ENCODE results near the gene ANKRD33B.

Gene ANKRD33B

DNA sequence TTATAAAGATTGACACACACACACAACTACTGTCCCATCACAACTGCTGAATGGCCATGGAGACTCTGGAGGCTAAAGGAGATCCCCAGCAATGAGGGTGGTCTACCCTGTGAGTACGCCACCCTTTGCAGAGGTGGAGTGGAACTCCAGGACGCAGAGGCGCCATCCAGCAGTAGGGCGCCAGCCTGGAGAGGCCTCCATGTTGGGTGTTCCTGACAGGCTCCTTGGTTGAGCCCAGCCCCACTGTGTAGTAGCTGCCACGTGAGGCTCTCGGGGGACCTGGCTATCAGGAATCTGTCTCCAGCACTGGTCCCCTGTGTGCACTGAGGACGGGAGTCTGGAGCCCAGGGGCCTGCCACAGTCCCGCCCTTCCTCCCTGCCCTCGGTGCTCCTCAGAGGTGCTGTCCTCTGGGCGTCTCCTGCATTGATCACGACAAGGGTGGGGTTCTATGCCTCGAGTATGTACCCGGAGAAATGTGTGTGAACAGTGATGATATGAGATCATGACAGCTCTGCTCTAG, 124.8 kb downstream of the ANKRD33B start:
- in situ Hi-C loops (cut with MboI; ENCODE audit: low sequenced_read_pairs) = no loop called here

DNA sequence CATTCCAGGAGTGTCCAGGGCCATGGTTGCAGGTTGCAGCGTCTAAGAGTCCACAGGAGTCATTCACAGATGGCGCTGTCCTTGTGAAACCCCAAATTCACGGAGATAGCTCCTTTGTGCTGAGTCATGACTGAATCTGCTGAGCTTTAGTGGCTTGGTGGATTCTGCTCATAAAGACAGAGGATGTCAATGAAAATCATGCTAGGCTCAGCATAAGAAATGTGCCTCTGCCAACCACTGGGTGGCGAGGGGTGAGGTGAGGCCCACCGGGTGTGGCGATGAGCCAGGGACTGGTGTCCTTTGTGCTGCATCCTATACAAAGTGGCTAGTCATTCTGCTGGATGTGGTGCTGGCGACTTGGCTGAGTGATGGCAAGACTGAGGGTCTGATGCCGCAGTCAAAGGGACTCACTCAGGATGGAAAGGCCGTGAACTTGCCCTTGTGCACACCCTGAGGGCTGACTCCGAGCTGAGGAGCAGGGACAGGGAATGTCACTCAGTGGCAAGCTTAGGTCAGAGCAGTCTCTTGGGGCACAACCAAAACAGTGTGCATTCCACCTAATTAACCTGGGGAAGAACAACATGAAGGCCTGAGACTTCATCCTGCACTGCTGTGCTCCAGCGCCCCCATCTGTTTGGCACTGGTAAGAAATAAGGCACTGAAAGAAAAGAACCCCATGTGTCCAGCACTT, 125.7 kb downstream of the ANKRD33B start:
- in situ Hi-C loops (cut with MboI; ENCODE audit: low sequenced_read_pairs) = no loop called here

DNA sequence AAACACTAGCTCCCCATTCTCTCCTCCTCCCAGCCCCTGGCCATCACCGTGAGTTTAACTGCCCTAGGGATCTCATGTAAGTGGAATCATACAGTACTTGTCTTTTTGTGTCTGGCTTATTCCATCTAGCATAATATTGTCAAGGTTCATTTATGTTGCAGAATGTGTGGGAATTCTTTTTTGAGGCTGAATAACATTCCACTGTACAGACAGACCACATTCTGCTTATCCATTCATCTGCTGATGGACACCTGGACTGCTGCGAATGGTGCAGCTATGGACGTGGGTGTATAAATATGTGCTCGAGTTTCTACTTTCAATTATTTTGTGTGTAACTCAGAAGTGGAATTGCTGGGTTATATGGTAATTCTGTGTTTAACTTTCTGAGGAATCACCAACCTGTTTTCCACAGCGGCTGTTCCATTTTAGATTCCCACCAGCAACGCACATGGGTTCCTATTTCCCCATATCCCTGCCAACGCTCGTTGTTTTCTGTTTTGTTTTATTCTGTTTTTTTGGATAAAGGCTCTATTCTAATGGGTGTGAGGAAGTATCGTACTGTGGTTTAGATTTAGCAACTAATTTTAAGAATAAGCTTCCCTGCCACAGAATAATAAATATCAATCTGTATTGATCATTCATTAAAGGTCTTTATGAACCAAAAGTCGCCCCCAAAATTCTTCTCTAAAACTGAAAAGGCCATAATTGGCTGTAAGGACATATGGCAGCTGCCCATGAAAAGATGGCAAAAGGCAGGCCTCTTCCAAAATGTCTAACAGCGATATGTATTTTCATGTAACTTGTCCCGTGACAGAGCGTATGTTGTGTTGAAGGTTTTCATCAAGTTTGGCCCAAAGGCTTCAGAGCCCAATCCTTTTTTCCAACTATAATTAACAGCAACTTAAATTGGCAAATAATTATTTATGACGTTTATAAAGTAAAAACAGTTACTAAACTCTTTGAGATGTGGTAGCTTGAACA, 126.9 kb downstream of the ANKRD33B start:
- in situ Hi-C loops (cut with MboI; ENCODE audit: low sequenced_read_pairs) = no loop called here

DNA sequence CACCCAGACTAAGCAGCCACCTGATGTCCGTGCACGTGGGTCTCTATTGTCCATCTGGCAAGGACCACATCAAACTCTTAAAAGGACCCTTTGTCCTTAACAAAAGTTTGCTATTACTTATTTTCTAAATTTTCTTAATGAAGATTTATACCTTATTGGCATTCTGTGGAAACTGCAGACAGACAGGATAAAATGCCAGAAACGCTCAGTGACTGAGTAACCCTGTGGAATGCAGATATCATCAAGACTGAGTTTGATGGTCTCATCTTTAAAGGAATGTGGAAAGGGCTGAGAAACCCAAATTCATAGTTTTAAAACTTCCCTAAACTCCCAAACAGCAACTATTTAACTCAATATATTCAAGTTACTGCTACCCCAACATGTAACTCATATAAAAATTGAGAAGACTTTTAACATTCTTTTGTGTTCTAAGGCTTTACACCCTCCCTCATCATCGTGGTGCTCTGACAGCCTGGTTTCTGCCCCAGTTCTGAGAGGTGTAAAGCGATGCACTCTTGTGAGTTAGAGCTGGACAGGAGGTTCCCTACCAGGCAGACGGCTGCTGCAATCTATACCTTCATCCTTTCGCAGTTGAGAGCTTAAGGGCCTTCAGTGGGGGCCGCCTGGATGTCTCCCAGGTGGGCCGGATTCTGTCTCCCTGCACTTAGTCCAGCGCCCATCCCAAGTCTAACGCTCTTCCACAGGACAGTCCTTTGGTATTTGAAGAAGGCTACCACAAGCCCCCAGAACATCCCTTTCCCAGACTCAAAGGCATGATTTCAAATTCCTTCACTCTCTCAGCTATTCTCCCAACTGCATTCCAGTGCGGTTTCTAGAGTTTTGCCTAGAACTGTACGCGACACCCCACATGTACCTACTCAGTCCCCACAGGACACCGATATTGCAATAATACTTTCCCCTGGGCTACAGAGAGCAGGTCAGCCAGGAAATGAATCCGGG, 128.2 kb downstream of the ANKRD33B start:
- in situ Hi-C loops (cut with MboI; ENCODE audit: low sequenced_read_pairs) = no loop called here

DNA sequence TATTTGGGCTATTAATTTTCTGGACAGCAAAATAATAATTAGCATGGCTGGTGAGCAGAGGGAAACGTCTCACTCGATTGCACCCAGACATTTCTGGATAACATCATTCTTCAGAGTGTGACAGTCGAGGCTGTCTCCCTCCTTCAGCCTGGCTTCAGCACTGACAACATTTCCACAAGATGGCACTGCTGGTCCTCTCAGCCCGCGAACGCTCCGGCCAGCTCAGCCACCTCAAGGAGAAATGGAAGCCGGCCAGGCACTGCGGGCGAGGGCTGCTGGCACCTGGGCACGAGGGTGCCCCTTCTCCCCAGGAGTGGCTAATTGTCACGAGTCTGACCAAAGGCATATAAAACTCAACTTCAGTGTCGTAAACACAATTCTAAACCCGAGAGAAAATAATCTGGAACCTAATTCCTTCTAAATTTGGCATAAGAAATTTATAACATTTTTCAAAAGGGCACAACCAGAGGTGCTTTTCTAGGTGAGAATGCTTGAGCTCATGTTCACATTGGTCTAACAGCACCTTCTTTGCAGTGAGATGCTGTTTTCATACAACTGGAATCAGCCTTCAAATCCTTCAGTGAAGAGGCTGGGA, 131.3 kb downstream of the ANKRD33B start:
- in situ Hi-C loops (cut with MboI; ENCODE audit: low sequenced_read_pairs) = no loop called here

DNA sequence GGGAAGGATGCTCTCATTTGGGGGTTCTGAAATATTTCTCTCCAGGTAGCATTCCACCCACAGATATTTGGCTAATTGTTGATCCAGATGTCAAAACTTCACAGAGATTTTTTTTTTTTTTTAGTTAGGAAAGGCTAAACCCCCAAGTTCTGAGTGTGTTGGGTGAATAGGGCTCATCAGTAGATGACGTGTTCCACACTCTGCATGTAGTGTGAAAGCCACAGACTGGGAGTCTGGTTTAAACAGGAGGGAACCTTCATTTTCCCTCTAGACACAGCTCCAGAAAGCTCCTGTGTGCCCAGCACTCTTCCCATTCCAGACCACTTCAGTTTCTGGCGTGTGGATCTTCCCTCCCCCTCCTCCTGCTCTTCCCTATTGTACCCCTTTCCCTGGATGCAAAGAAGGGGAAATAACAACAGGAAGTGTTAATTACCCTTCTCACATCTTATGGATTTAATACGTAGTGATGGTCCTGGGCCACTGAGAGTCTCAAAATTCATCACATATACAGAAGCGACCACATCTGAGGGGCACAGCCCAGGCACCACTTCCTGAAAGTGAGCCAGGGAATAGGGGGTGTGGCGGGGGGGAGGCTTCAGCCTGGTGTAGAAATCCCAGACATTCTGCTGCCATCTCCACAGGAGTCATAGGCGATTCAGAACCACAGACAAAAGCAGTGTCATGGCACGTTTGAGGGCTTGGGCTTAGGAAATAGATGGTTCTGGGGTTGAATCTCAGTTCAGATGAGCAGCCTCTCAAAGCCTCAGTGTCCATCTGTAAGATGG, 132.1 kb downstream of the ANKRD33B start:
- in situ Hi-C loops (cut with MboI; ENCODE audit: low sequenced_read_pairs) = no loop called here

DNA sequence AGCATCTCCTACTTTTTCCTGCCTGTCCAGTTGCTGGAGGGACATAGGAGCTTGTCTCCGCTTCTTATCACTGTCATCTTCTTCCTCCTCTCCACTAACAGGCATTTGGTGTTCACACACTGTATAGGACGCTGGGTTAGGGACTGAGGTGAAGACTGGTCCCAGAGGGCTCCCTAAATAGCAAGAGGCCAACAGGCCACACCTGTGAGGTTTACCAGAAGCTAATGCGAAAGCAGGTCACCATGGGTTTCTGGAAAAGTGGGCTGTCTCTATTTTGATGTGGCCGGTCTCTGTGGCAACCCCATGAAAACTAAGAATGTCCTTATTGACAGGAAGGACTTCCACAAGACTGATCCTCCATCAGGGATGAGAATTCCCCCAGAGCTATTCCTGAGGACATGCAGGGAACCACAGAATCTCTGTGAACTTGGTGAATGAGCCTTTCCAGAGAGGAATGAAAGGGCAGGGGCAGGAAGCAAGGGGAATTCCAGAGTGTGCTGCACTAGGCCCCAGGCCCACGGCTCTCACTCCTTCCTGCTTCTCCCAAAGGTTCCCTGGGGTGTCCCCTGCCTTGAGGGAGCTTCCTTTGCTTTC, 135.5 kb downstream of the ANKRD33B start:
- in situ Hi-C loops (cut with MboI; ENCODE audit: low sequenced_read_pairs) = no loop called here

DNA sequence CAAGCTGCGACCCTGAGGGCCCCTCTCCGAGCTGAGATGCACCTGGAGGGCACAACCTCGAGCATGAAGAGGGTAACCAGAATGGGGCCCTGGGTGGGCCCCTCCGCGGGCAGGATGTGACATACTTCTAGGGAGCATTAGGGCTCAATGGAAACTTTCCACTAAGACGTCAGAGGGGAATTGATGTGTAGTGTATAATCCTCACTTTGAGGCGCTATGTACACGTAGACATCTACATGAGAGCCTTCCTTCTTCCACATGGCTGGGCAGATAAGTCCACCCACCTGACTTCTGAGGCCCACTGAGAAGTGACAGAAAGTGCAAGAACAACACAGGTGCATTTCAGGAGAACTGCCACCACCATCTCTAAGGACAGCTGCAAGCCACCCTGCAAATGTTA, 136.1 kb downstream of the ANKRD33B start:
- in situ Hi-C loops (cut with MboI; ENCODE audit: low sequenced_read_pairs) = no loop called here

DNA sequence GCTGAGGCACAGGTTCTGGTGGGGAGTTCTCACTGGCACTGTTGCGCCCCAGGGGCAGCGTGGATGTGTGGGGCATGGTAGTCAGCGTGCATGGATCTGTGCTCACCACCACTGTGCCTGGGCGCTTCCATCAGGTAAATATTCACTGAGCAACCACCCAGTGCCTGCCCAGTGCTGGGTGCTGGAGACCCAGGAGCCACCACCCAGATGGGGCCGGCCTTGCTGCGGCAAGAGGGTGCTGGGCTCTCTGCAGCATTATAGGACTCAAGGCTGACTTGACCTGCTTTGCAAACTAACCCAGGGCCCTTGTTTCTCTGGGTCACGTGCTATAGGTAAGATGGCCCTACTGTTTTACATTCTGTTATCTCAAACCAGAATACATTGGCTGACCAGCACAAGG, 136.6 kb downstream of the ANKRD33B start:
- in situ Hi-C loops (cut with MboI; ENCODE audit: low sequenced_read_pairs) = no loop called here

DNA sequence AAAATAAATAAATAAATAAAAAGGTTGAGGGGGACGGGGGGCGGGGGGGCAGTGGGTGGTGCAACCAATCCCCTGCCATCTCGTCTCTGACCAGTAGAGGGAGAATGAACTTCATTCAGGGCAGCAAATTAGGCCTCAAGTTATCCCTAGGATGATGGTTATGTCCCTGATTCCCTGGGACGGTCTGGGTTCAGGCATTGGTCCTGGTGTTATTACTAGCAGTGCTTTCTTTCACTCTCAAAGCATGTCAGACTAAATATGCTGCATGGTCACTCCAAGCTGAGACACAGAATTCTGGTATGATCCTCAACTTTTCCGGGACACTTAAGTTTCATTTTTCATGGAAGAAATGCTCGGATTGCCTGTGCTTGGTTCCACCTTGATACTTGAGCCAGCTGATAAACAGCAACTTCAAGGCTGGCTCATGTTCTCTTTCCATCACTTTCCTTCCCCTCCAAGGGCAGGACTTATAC, 137.7 kb downstream of the ANKRD33B start:
- in situ Hi-C loops (cut with MboI; ENCODE audit: low sequenced_read_pairs) = no loop called here

DNA sequence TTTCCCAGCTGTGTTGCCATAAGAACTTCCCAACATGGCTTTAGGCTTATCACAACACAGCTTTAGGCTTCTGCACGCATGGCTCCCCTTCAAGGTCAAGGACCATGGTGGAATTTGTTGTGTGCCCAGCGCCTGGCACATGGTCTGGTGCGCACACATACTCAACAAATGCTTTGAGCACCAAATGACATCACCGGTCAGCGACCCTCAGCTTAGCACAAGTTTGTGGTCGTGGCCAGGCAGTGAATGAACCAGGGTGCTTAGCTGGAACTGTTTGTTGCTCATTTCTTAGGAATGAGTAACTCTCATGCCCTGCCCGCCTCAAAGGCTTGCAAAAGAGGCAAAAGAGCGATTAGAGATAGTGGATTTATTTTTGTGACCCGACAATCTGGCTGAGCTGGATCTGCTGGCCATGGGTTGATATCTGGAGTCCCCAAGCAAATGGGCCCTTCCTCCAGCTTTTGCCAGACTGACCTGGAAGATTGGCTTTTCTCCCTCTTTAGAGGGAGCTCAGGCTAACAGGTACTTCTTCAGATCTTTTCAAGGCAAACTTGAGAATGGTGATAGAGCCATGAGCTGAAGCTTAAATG, 138.3 kb downstream of the ANKRD33B start:
- in situ Hi-C loops (cut with MboI; ENCODE audit: low sequenced_read_pairs) = no loop called here

DNA sequence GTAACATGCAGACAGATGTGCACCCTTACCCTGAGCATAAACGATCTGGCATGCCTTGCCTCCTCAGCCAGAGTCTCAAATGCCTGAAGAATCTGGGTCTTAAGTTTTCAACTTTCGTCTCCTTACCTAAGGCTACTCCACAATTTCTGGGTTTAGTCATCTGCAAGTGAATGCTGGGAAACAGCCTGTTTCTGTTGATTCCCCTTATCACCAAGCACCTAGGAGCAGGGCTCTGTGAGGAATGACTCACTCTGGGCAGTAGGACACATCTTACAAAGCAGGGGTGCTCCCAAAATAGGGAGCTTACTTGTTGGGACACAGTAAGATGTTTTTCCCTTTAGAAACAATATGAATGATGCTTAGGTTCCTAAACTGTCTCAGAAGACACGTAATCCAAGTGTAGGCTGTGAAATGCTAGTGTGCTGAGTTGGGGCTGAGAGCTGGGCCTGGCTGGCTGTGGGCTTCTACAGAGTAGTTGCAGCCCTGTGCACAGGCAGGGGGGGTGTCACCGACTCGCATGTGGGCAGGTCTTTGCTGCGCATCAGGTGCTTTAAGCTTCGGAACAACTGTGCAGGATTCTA, 139.1 kb downstream of the ANKRD33B start:
- in situ Hi-C loops (cut with MboI; ENCODE audit: low sequenced_read_pairs) = no loop called here

DNA sequence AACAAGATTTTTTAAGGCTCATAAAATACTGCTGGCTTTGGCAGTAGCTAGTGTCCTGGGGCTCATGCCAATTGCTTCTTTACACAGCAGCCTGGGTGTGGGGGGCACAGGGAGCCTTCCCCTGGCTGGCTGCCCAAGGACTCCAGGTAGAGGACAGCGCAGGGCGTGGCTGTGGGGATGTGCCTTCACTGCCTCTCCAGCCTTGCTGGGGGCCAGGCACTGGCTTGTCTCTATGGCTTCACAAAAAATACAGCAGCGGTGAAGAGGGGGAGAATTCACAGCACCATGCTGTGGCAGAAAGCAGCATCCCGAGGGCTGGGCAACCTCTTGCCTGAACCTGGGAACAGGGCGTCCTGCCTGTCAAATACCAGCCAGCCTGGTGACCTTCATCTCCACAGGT, 139.8 kb downstream of the ANKRD33B start:
- in situ Hi-C loops (cut with MboI; ENCODE audit: low sequenced_read_pairs) = no loop called here

DNA sequence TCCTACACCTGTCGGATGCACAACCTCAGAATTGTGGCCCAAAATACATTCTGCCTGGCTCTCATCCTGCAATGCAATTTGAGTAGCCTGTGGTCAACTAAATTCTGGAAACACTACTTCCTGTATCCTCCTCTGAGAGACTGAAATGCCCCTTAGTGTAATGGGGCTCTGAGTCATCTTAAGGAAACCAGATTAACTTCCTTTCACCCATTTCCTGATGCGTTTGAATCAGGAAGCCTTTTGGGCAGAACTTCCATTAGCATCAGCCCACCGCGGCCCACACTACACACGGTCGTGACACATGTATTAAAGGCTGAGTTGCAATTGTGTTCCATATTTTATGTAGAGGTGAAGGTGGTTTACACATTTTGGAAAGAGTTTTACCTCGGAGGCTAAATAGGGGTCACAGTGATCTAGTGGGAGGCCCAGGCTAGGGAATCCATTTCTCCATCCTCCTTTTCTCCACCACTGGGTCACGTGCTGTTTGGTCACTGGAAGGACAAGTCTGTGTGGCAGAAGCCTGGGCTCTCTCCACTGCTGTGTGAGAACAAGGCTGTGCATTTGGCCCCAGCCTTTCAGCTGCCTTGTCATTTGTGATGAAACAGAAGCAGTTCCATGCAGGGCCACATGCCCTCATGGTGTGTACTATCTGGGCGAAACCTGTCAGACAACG, 141.2 kb downstream of the ANKRD33B start:
- in situ Hi-C loops (cut with MboI; ENCODE audit: low sequenced_read_pairs) = no loop called here

DNA sequence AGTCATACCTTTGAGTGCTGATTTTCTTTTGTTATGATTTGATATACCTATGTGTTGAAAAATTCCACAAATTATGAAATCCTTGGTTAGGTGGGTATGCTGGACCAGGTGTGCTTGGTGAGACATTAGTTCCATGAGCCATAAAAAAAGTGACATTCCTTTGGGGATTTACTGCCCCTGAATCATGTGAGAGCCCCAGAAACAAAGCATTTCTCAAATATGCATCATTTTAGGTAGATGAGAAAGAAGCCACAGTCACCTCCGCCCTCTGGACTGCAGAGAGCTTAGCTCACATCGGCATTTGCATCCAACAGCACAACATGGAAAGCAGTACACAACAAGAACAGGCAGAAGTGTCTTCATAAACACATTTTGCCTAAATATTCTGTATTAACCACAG, 141.9 kb downstream of the ANKRD33B start:
- in situ Hi-C loops (cut with MboI; ENCODE audit: low sequenced_read_pairs) = no loop called here

DNA sequence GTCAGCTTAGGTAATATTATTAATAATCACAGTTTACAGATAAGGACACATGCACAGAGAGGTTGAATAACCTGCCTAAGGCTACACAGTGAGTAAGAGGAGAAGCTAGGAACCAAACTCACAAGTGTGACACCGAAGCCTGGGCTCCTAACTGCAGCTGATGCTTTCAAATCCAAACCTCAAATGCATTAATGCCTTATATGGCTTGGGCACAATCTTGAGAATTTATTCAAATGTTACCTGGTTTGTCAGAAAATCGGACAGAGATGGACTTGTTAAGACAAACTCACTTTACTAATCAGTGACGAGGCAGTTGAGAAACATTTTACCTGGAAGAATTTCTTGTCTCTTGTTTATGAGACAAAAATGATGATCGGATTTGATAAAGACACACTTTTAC, 142.5 kb downstream of the ANKRD33B start:
- in situ Hi-C loops (cut with MboI; ENCODE audit: low sequenced_read_pairs) = no loop called here

Data from HL-60/S4 treated with retinoic acid at 250 ng/mL for 4 days and 3 days (cell line).